ENCODE measurements around the gene FAM149A.

The FAM149A gene

DNA sequence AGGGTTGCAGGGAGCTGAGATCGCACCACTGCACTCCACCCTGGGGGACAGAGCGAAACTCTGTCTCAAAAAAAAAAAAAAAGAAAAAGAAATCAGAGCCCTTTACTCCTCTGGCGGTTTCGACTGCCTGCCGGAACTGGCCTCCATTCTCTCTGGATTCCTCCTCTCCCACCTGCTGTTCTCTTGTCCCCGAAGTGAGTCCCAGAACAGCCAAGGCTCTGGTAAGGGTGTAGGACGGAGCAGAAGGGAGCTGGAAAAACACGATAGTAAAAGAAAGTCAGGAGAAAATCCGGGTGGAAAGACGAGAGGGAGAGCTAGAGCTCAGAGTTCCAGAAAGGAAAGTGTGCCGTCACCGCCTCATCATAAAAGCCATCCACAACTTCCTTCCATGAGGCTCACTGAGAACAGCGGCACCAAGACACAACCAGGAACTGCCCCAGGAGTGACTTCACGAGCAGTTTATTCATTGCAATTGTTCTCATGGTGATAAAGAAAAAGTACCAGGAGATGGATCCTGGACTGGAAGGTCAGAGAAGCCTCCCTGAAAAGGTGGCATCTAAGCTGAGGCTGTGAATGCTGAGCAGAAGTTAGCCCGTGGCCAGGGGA, 23.2 kb upstream of the FAM149A start:
- DNase-seq (ENCODE audit: low read depth), result no peak
- no peak overlapping the region for H3K4me3 ChIP-seq (ENCODE audit: low read depth, low read length)
- TF ChIP-seq, protein P1, sequence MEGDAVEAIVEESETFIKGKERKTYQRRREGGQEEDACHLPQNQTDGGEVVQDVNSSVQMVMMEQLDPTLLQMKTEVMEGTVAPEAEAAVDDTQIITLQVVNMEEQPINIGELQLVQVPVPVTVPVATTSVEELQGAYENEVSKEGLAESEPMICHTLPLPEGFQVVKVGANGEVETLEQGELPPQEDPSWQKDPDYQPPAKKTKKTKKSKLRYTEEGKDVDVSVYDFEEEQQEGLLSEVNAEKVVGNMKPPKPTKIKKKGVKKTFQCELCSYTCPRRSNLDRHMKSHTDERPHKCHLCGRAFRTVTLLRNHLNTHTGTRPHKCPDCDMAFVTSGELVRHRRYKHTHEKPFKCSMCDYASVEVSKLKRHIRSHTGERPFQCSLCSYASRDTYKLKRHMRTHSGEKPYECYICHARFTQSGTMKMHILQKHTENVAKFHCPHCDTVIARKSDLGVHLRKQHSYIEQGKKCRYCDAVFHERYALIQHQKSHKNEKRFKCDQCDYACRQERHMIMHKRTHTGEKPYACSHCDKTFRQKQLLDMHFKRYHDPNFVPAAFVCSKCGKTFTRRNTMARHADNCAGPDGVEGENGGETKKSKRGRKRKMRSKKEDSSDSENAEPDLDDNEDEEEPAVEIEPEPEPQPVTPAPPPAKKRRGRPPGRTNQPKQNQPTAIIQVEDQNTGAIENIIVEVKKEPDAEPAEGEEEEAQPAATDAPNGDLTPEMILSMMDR (IDR thresholded peaks at IDR 0.05; ENCODE audit: low read depth, low read length), result no peak
- no peak for TF ChIP-seq POLR2A (IDR thresholded peaks at IDR 0.05; ENCODE audit: extremely low read depth, insufficient read length)
- TF ChIP-seq MYC (IDR thresholded peaks at IDR 0.05; ENCODE audit: low read depth, low read length), result no peak
- TF ChIP-seq, protein P2, sequence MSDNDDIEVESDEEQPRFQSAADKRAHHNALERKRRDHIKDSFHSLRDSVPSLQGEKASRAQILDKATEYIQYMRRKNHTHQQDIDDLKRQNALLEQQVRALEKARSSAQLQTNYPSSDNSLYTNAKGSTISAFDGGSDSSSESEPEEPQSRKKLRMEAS (IDR thresholded peaks at IDR 0.05; ENCODE audit: low read depth, low read length), result no peak

DNA sequence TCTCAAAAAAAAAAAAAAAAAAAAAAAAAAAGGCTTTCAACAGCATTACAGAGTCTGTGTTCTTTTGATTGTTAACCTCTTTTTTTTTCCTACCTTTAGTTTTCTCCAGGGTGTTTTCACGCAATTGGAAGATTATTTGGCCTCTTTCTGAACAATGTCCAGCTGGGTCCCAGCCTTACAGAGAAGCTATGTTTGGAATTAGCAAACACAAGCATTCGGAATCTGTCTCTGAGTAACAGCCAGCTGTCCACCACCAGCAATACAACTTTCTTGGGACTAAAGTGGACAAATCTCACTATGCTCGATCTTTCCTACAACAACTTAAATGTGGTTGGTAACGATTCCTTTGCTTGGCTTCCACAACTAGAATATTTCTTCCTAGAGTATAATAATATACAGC, 22.3 kb upstream of the FAM149A start:
- no peak for DNase-seq (ENCODE audit: low read depth)
- TF ChIP-seq, protein P1 (IDR thresholded peaks at IDR 0.05; ENCODE audit: low read depth, low read length), result no peak
- no peak overlapping the region for H3K4me3 ChIP-seq (ENCODE audit: low read depth, low read length)

DNA sequence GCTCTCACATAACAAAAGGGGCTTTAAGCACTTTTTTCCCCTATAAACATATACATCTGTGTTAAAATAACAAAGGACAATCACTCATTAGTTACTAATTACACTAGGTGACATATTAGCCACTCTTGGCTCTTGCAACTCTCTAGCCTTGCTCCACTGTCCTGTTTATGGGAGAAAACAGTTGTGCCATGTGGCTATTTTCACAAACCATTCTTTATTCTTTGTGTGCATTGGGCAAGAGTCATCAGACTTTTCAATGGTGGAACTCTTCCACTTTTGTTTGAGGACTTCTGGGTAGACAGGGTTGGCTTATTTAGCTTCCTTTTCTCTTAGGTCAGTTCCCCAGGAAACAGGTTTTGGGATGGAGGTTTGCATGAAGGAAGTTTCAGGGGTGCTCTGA, 16.0 kb upstream of the FAM149A start:
- no peak for DNase-seq (ENCODE audit: low read depth)
- TF ChIP-seq, protein P2 (IDR thresholded peaks at IDR 0.05; ENCODE audit: low read depth, low read length), result no peak
- TF ChIP-seq MYC (IDR thresholded peaks at IDR 0.05; ENCODE audit: low read depth, low read length) (no peak), POLR2A (IDR thresholded peaks at IDR 0.05; ENCODE audit: extremely low read depth, insufficient read length) (no peak)
- TF ChIP-seq, protein P1 (IDR thresholded peaks at IDR 0.05; ENCODE audit: low read depth, low read length), result no peak
- no peak overlapping the region for H3K4me3 ChIP-seq (ENCODE audit: low read depth, low read length)

DNA sequence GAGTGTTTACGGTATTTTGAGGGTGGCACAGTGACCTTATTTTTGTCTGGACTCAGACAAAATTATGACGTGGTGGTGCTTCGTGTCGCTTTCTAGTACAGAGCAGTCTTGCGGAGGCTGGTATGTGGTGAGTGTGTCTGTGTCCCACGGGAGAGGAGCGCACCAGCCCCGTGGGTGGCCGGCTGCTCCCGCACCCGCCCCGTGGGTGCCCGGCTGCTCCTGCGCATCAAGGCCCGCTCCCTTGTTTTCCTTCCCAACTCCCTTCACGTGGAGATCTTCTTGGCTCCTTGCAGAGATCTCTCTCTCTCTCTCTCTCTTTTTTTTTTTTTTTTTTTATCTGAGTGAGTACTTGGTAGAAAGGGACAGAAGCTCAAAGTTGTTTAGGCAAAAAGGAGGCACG, 12.2 kb upstream of the FAM149A start:
- no peak for DNase-seq (ENCODE audit: low read depth)
- TF ChIP-seq POLR2A (IDR thresholded peaks at IDR 0.05; ENCODE audit: extremely low read depth, insufficient read length) (no peak), MYC (IDR thresholded peaks at IDR 0.05; ENCODE audit: low read depth, low read length) (no peak)
- TF ChIP-seq, protein P1 (IDR thresholded peaks at IDR 0.05; ENCODE audit: low read depth, low read length), result no peak
- TF ChIP-seq, protein P2 (IDR thresholded peaks at IDR 0.05; ENCODE audit: low read depth, low read length), result no peak

DNA sequence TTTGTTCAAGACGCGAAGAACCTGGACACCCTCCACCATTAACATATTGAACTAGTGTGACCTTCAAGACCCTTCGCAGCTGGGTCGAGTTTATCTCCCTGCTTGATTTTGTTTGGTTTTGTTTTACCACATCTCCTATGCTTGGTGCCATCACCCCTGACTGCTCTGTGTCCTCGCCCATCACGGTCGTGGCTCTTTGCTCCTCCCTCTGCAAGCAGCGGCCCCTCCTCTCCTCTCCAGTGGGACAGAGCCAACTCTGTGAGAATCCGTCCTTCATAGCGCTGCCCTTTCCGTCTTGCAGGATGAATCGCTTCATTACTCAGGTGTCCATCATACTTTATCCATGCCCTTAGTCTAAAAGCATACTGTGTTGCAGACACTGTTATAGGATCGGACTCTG, 9.1 kb upstream of the FAM149A start:
- TF ChIP-seq, protein P2 (IDR thresholded peaks at IDR 0.05; ENCODE audit: low read depth, low read length), result no peak
- TF ChIP-seq, protein P1 (IDR thresholded peaks at IDR 0.05; ENCODE audit: low read depth, low read length), result no peak
- TF ChIP-seq POLR2A (IDR thresholded peaks at IDR 0.05; ENCODE audit: extremely low read depth, insufficient read length), result no peak
- no peak for TF ChIP-seq MYC (IDR thresholded peaks at IDR 0.05; ENCODE audit: low read depth, low read length)
- DNase-seq (ENCODE audit: low read depth), result no peak

More for the DNA sequence above, 12.2 kb upstream of the FAM149A start:
- no peak overlapping the region for H3K4me3 ChIP-seq (ENCODE audit: low read depth, low read length)

DNA sequence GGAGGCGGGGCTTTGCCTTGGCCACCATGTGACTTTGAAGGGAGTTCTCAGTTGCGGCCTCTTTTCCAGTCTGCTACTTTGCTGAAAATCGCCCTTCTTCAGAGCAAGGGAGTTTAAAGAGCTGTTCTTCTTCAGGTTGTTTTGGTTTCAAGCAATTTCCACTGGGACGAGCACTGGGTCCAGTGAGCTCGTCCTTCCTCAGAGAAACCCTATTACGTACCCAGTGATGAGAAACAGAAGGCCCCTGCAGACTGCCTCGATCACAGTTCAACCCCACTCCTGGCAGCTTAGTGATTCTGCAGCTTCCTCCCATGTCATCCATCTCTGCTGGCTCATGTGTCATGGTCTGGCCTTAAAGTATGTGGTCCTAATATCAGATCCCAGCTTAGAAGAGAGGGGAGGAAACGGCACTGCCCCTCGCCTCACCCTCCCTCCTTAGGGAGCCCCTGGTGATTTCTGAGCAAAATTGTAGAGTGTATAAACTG, 7.8 kb upstream of the FAM149A start:
- no peak overlapping the region for H3K4me3 ChIP-seq (ENCODE audit: low read depth, low read length)

More for the DNA sequence above, 9.1 kb upstream of the FAM149A start:
- no peak overlapping the region for H3K4me3 ChIP-seq (ENCODE audit: low read depth, low read length)

More for the DNA sequence above, 7.8 kb upstream of the FAM149A start:
- TF ChIP-seq, protein P1 (IDR thresholded peaks at IDR 0.05; ENCODE audit: low read depth, low read length), result no peak
- TF ChIP-seq, protein P2 (IDR thresholded peaks at IDR 0.05; ENCODE audit: low read depth, low read length), result no peak
- TF ChIP-seq MYC (IDR thresholded peaks at IDR 0.05; ENCODE audit: low read depth, low read length), result no peak
- no peak for TF ChIP-seq POLR2A (IDR thresholded peaks at IDR 0.05; ENCODE audit: extremely low read depth, insufficient read length)
- no peak for DNase-seq (ENCODE audit: low read depth)
